HepG2 (cell line): ENCODE results near the gene NEIL3. TPM values are rescaled to one million over a fixed set of nuclear protein-coding genes. Genes with fewer than 3 reads are reported as not detected.
A peak's percentile ranks its signal among the peaks of the same experiment; 100 is the strongest.

Experiments
- ARNTL ChIP-seq: sonication (generic); formaldehyde crosslinking; IDR thresholded peaks from 2 replicates; pipeline ENCODE4 v1.4.0; 2020; ENCODE audit warnings: mild to moderate bottlenecking, missing genetic modification reagents
- EP300 ChIP-seq, 3 experiments: sonication (generic) in 1 of 3; formaldehyde crosslinking in 1 of 3; IDR thresholded peaks; 2 replicates each; pipeline versions ENCODE4 v1.5.1 to v1.6.1; 2011 to 2020; ENCODE audit warnings: low read depth in 2 of 3, low read length in 2 of 3, borderline replicate concordance in 1 of 3, improper control_type of control experiment in 1 of 3, mild to moderate bottlenecking in 1 of 3, missing genetic modification reagents in 1 of 3, moderate library complexity in 1 of 3
- ETV5 ChIP-seq: IDR thresholded peaks from 2 replicates; pipeline ENCODE4 v1.6.1; 2018; ENCODE audit warnings: missing biosample characterization, missing genetic modification reagents, inconsistent platforms, borderline replicate concordance
- FOSL2 ChIP-seq: sonication (generic); formaldehyde crosslinking; IDR thresholded peaks from 2 replicates; pipeline ENCODE4 v1.4.0; 2020; ENCODE audit warnings: missing genetic modification reagents
- FOXK1 ChIP-seq: sonication (generic); formaldehyde crosslinking; IDR thresholded peaks from 2 replicates; pipeline ENCODE4 v1.4.0; 2020; ENCODE audit warnings: low read depth, missing genetic modification reagents, borderline replicate concordance
- HNF1A ChIP-seq, 2 experiments: sonication (generic) in 1 of 2; formaldehyde crosslinking in 1 of 2; IDR thresholded peaks; 2 replicates each; pipeline versions ENCODE4 v1.4.0 to v1.6.1; 2016 to 2020; ENCODE audit warnings: borderline replicate concordance in 1 of 2, low read depth in 1 of 2, mild to moderate bottlenecking in 1 of 2, missing genetic modification reagents in 1 of 2
- NR2F6 ChIP-seq, 2 experiments: IDR thresholded peaks; 2 replicates each; pipeline ENCODE4 v1.6.1; 2016; ENCODE audit warnings: antibody characterized with exemption in 1 of 2, mild to moderate bottlenecking in 1 of 2
- SAFB2 ChIP-seq: sonication (generic); formaldehyde crosslinking; IDR thresholded peaks from 2 replicates; pipeline ENCODE4 v1.5.1; 2020; ENCODE audit warnings: missing genetic modification reagents, low read depth, mild to moderate bottlenecking, borderline replicate concordance
- SYNCRIP ChIP-seq: fragments of 200-400 bp; formaldehyde crosslinking; IDR thresholded peaks from 2 replicates; pipeline ENCODE4 v1.6.1; 2018; ENCODE audit warnings: mild to moderate bottlenecking, low read depth, low read length; ENCODE audit not compliant: insufficient read depth
- TCF7 ChIP-seq: sonication (generic); IDR thresholded peaks from 2 replicates; pipeline ENCODE4 v1.6.1; 2016; ENCODE audit warnings: antibody characterized with exemption, low read depth
- ZBTB38 ChIP-seq: sonication (generic); formaldehyde crosslinking; IDR thresholded peaks from 2 replicates; pipeline ENCODE4 v1.5.1; 2020; ENCODE audit warnings: mild to moderate bottlenecking, missing genetic modification reagents
- ZNF260 ChIP-seq: sonication (generic); formaldehyde crosslinking; IDR thresholded peaks from 2 replicates; pipeline ENCODE4 v1.4.0; 2020; ENCODE audit warnings: missing genetic modification reagents, low read depth, mild to moderate bottlenecking, borderline replicate concordance
- ZNF775 ChIP-seq: sonication (generic); formaldehyde crosslinking; IDR thresholded peaks from 2 replicates; pipeline ENCODE4 v1.4.0; 2020; ENCODE audit warnings: missing genetic modification reagents, mild to moderate bottlenecking, moderate library complexity, borderline replicate concordance
- polyA plus RNA-seq, 8 experiments: library from polyadenylated mRNA; depleted of rRNA in 3 of 8; stranded (reverse) in 7 of 8; unstranded in 1 of 8; fragments of >200 nt; fragmentation: Illumina TruSeq in 4 of 8; extraction: Trizol in 4 of 8; gene quantifications; 2 replicates each; pipeline versions ENCODE4 v1.2.1 to v1.2.3, GENCODE V29; 2011 to 2016; ENCODE audit warnings: low read depth in 4 of 8, missing spikeins in 1 of 8, mixed read lengths in 1 of 8; ENCODE audit not compliant: insufficient read depth in 1 of 8
- total RNA-seq, 5 experiments: library from RNA; depleted of rRNA; stranded (reverse); fragments of >200 nt; fragmentation: Illumina TruSeq; extraction: Trizol; gene quantifications; 2 replicates each; pipeline ENCODE4 v1.2.3, GENCODE V29; 2016; ENCODE audit warnings: low read depth in 1 of 5

The NEIL3 gene
- total and polyA plus RNA-seq, 2 of the 13 experiments (the other 11 are each of a cell fraction or from before 2014, with no cell fraction given): 3.5 to 8.4 TPM

GRCh38 chr4:177391953-177392352, 82.3 kb downstream of the NEIL3 start (continued):
- TF ChIP-seq NR2F6 (IDR thresholded peaks at IDR 0.05): no peak
- no peak for TF ChIP-seq NR2F6 (CRISPR knock-in tag; IDR thresholded peaks at IDR 0.05)
- no peak for TF ChIP-seq ZNF775 (CRISPR knock-in tag)
- peak; percentile 33; the same call in 1 of the 2 replicates for TF ChIP-seq ETV5 (CRISPR knock-in tag)
- peak; percentile 67 for TF ChIP-seq TCF7
- no peak for TF ChIP-seq SYNCRIP
- peak; percentile 15; the same call in 1 of the 2 replicates for TF ChIP-seq HNF1A (IDR thresholded peaks at IDR 0.05; ENCODE audit: low read depth)
- TF ChIP-seq HNF1A (CRISPR knock-in tag; IDR thresholded peaks at IDR 0.05; ENCODE audit: borderline replicate concordance): no peak
- peak in 1 of 2 experiments; percentile 51; a peak in 1 of 4 replicates for TF ChIP-seq EP300 (IDR thresholded peaks at IDR 0.05; ENCODE audit: low read depth in 2 of 2, low read length in 2 of 2)
- TF ChIP-seq EP300 (CRISPR knock-in tag; IDR thresholded peaks at IDR 0.05; ENCODE audit: borderline replicate concordance): no peak; the same call in 1 of the 2 replicates
- TF ChIP-seq FOSL2 (CRISPR knock-in tag): peak; percentile 77
- TF ChIP-seq FOXK1 (CRISPR knock-in tag): peak; percentile 24; the same call in 1 of the 2 replicates
- no peak for TF ChIP-seq ZBTB38
- TF ChIP-seq ZNF260 (CRISPR knock-in tag): no peak
- TF ChIP-seq ARNTL: peak; percentile 64; the same call in 1 of the 2 replicates
- no peak for TF ChIP-seq SAFB2 (CRISPR knock-in tag)
